MM.1S (cell line): ENCODE data around the gene SMARCD3.

Experiments
- DNase-seq: peaks from one replicate; pipeline ENCODE4 v3.0.0-alpha.2; 2015
- H2AFZ ChIP-seq: fragments of 300-600 bp; sonication (generic); 2 replicates; pipeline ENCODE4 v1.6.0; 2016; ENCODE audit warnings: antibody characterized with exemption, low read length
- H3F3A ChIP-seq: fragments of 300-600 bp; sonication (generic); 2 replicates; pipeline ENCODE4 v1.6.1; 2016; ENCODE audit warnings: mild to moderate bottlenecking, antibody characterized with exemption, low read length, moderate library complexity, mixed read lengths; ENCODE audit not compliant: insufficient read depth
- H3K27ac ChIP-seq: fragments of 300-600 bp; sonication (generic); 2 replicates; pipeline ENCODE4 v1.5.1; 2016; ENCODE audit warnings: mild to moderate bottlenecking, low read length
- H3K27me3 ChIP-seq: fragments of 300-600 bp; sonication (generic); replicated peaks from 2 replicates; pipeline ENCODE4 v1.6.0; 2016; ENCODE audit warnings: low read length; ENCODE audit not compliant: insufficient read depth
- H3K36me3 ChIP-seq: fragments of 300-600 bp; sonication (generic); replicated peaks from 2 replicates; pipeline ENCODE4 v1.6.1; 2016; ENCODE audit warnings: mild to moderate bottlenecking, low read length, mixed read lengths; ENCODE audit not compliant: insufficient read depth
- H3K4me1 ChIP-seq: fragments of 300-600 bp; sonication (generic); 2 replicates; pipeline ENCODE4 v1.6.1; 2016; ENCODE audit warnings: low read length, mixed read lengths
- H3K4me2 ChIP-seq: fragments of 300-600 bp; sonication (generic); 2 replicates; pipeline ENCODE4 v1.6.0; 2016; ENCODE audit warnings: low read depth, low read length
- H3K4me3 ChIP-seq: fragments of 300-600 bp; sonication (generic); 2 replicates; pipeline ENCODE4 v1.5.1; 2016; ENCODE audit warnings: low read length, mixed read lengths
- H3K79me2 ChIP-seq: fragments of 300-600 bp; sonication (generic); 2 replicates; pipeline ENCODE4 v1.6.1; 2016; ENCODE audit warnings: mixed run types, low read length, mixed read lengths
- H3K9ac ChIP-seq: fragments of 300-600 bp; sonication (generic); 2 replicates; pipeline ENCODE4 v1.6.1; 2016; ENCODE audit warnings: low read length, mixed read lengths
- H3K9me2 ChIP-seq: fragments of 300-600 bp; sonication (generic); replicated peaks from 2 replicates; pipeline ENCODE4 v1.6.1; 2016; ENCODE audit warnings: mild to moderate bottlenecking, low read length, mixed read lengths; ENCODE audit not compliant: insufficient read depth
- H3K9me3 ChIP-seq: fragments of 300-600 bp; sonication (generic); replicated peaks from 2 replicates; pipeline ENCODE4 v1.6.1; 2016; ENCODE audit warnings: mild to moderate bottlenecking, low read length, mixed read lengths; ENCODE audit not compliant: insufficient read depth
- H4K20me1 ChIP-seq: fragments of 300-600 bp; sonication (generic); 2 replicates; pipeline ENCODE4 v1.6.1; 2016; ENCODE audit warnings: mild to moderate bottlenecking, low read length, moderate library complexity, mixed read lengths; ENCODE audit not compliant: insufficient read depth
- CTCF ChIP-seq: fragments of 300-600 bp; sonication (generic); IDR thresholded peaks from 2 replicates; pipeline ENCODE4 v1.5.1; 2016; ENCODE audit warnings: antibody characterized with exemption, low read length, mixed read lengths
- EZH2 ChIP-seq: fragments of 300-600 bp; sonication (generic); optimal IDR thresholded peaks from 2 replicates; pipeline ENCODE3; 2017; ENCODE audit warnings: low read depth, mild to moderate bottlenecking, antibody characterized with exemption, low read length, mixed read lengths
- EZH2phosphoT487 ChIP-seq: fragments of 300-600 bp; sonication (generic); IDR thresholded peaks from 2 replicates; pipeline ENCODE4 v1.6.1; 2018; ENCODE audit warnings: antibody characterized with exemption, low read length

Gene SMARCD3

GRCh38 chr7:151212626-151213025 is 35.9 kb downstream of the SMARCD3 start:
- H3K79me2 ChIP-seq = no peaks in the 10 kb centered on the region
- H3K9me2 ChIP-seq = no peaks in the 10 kb centered on the region
- no peak overlapping the region for H2AFZ ChIP-seq
- H3K27ac ChIP-seq = no peak overlapping the region
- H3K4me3 ChIP-seq = no peak overlapping the region
- peaks cover 17% of the 10 kb centered on the region; the same call in 1 of the 2 replicates for H3K36me3 ChIP-seq
- H3K4me2 ChIP-seq = no peak overlapping the region
- DNase-seq = no peak
- H3K4me1 ChIP-seq = no peaks in the 10 kb centered on the region
- no peaks in the 10 kb centered on the region for H4K20me1 ChIP-seq
- no peak for TF ChIP-seq CTCF
- no peak for TF ChIP-seq EZH2
- TF ChIP-seq EZH2phosphoT487 = no peak
- H3K9me3 ChIP-seq = no peaks in the 10 kb centered on the region
- H3F3A ChIP-seq = no peaks in the 10 kb centered on the region
- no peaks in the 10 kb centered on the region for H3K27me3 ChIP-seq
- H3K9ac ChIP-seq = no peak overlapping the region

- H3K4me3 ChIP-seq = no peak overlapping the region
- H3K9ac ChIP-seq = no peak overlapping the region
- no peaks in the 10 kb centered on the region for H3K4me1 ChIP-seq
- DNase-seq = no peak
- no peaks in the 10 kb centered on the region for H4K20me1 ChIP-seq
- H3K79me2 ChIP-seq = no peaks in the 10 kb centered on the region
- H3F3A ChIP-seq = no peaks in the 10 kb centered on the region
- H3K36me3 ChIP-seq = peaks cover 17% of the 10 kb centered on the region; the same call in 1 of the 2 replicates
- no peak overlapping the region for H3K4me2 ChIP-seq
- no peaks in the 10 kb centered on the region for H3K9me3 ChIP-seq
- no peaks in the 10 kb centered on the region for H3K9me2 ChIP-seq
- no peak overlapping the region for H3K27ac ChIP-seq
- H3K27me3 ChIP-seq = peaks cover 13% of the 10 kb centered on the region
- H2AFZ ChIP-seq = no peak overlapping the region
- TF ChIP-seq EZH2phosphoT487 (no peak), EZH2 (no peak), CTCF (no peak)
Measured at GRCh38 chr7:151211155-151211772, 37.2 kb downstream of the SMARCD3 start.

GRCh38 chr7:151210087-151210854 is 38.2 kb downstream of the SMARCD3 start, which contains the start of gene H2BK1:
H2BK1 (minus strand) TSS chr7:151210488; CDS start chr7:151210318, 170 bp downstream.
- H3K79me2 ChIP-seq = no peaks in the 10 kb centered on the region
- no peaks in the 10 kb centered on the region for H3K4me1 ChIP-seq
- peaks cover 23% of the 10 kb centered on the region for H3K27me3 ChIP-seq
- H3K4me2 ChIP-seq = no peak within 1 kb of the TSS
- no peaks in the 10 kb centered on the region for H4K20me1 ChIP-seq
- DNase-seq = no peak
- no peak within 1 kb of the TSS for H2AFZ ChIP-seq
- no peaks in the 10 kb centered on the region for H3F3A ChIP-seq
- no peak within 1 kb of the TSS for H3K9ac ChIP-seq
- H3K9me3 ChIP-seq = no peaks in the 10 kb centered on the region
- H3K27ac ChIP-seq = no peak within 1 kb of the TSS
- no peaks in the 10 kb centered on the region for H3K9me2 ChIP-seq
- H3K36me3 ChIP-seq = 0 out of 2 replicates have a peak, but pooled peaks cover 11% of the 10 kb centered on the region
- TF ChIP-seq EZH2 (no peak), EZH2phosphoT487 (no peak), CTCF (no peak)
- H3K4me3 ChIP-seq = no peak within 1 kb of the TSS
